Small intestine (tissue), 7 donors: ENCODE results near the gene ADGRF3. TPM values are rescaled to one million over a fixed set of nuclear protein-coding genes. Genes with fewer than 3 reads are reported as not detected.

Experiments
- DNase-seq, 2 donors: peaks; one replicate each; pipeline versions ENCODE4 v3.0.0 to v3.0.0-alpha.2; 2013
- FAIRE-seq: peaks from 2 replicates; lab custom pipeline; 2012; peaks lifted over from hg19 to GRCh38; lab: Jason Lieb, UNC
- H3K27ac ChIP-seq, 3 donors: one replicate each; pipeline ENCODE4 v1.5.1; 2013; ENCODE audit warnings: low read length in 2 of 3, mild to moderate bottlenecking in 2 of 3, control low read depth in 1 of 3, inconsistent platforms in 1 of 3, low read depth in 1 of 3, moderate library complexity in 1 of 3
- H3K27me3 ChIP-seq, 3 donors: one replicate each; pipeline ENCODE4 v1.6.1; 2013; ENCODE audit warnings: low read length in 3 of 3, inconsistent platforms in 1 of 3; ENCODE audit not compliant: control insufficient read depth in 3 of 3, insufficient read depth in 3 of 3
- H3K36me3 ChIP-seq, 3 donors: one replicate each; pipeline ENCODE4 v1.6.1; 2013; ENCODE audit warnings: low read length in 3 of 3, inconsistent platforms in 1 of 3, low read depth in 1 of 3, mild to moderate bottlenecking in 1 of 3, moderate library complexity in 1 of 3; ENCODE audit not compliant: control insufficient read depth in 3 of 3, insufficient read depth in 2 of 3
- H3K4me1 ChIP-seq, 3 donors: one replicate each; pipeline ENCODE4 v1.6.1; 2013; ENCODE audit warnings: low read length in 2 of 3, inconsistent platforms in 1 of 3, low read depth in 1 of 3, mild to moderate bottlenecking in 1 of 3, moderate library complexity in 1 of 3; ENCODE audit not compliant: control insufficient read depth in 3 of 3, insufficient read depth in 2 of 3
- H3K4me3 ChIP-seq, 3 donors: one replicate each; pipeline ENCODE4 v1.5.1; 2013; ENCODE audit warnings: low read length in 3 of 3, control low read depth in 1 of 3, inconsistent platforms in 1 of 3, low read depth in 1 of 3, mild to moderate bottlenecking in 1 of 3, moderate library complexity in 1 of 3
- H3K9me3 ChIP-seq, 2 donors: one replicate each; pipeline ENCODE4 v1.6.1; 2013; ENCODE audit warnings: low read depth in 1 of 2, low read length in 1 of 2; ENCODE audit not compliant: control insufficient read depth in 2 of 2, insufficient read depth in 1 of 2
- WGBS, 3 donors: extraction: QIAGEN DNeasy Blood & Tissue Kit; methylation state at CpG; one replicate each; pipeline ENCODE4 v1.1.7; 2013; 5-methylcytosine and 5-hydroxymethylcytosine counted together
- polyA plus RNA-seq, 4 donors: library from polyadenylated mRNA; stranded (reverse) in 3 of 4; unstranded in 1 of 4; fragments of 200-250 nt in 3 of 4; fragments of 120-200 nt in 1 of 4; gene quantifications; one replicate each; pipeline versions ENCODE4 v1.2.1 to v1.2.3, GENCODE V29; 2013
- donor health status: healthy with polysubstance abuse.
- donor health status: control.
- donor health status: control.
- donor health status: Bipolar disorder and iron deficiency.
- donor health status: healthy.

ADGRF3 gene
- polyA plus RNA-seq, 4 donors: 0.09 to 1.2 TPM; not detected in 2

GRCh38 chr2:26345545-26346453 lies 790 bp downstream of the ADGRF3 start, which contains the start of gene SELENOI:
Gene SELENOI (plus strand): TSS chr2:26346143. CDS start chr2:26346233, 90 bp downstream.
- H3K4me3 ChIP-seq: peak within 1 kb of the TSS; percentile 71 to 96 (median 87)
- FAIRE-seq: no peak

GRCh38 chr2:26345283-26345544 lies 1.4 kb downstream of the ADGRF3 start:
- H3K4me1 ChIP-seq: peaks cover 2 to 11% (median 8%) of the 10 kb centered on the region in 3 donors
- WGBS, 3 donors: 0 to 1% (median 1%) methylated on average over 9 of the region's 9 CpGs
- peak overlapping the region; percentile 71 to 96 (median 96) for H3K27ac ChIP-seq
- FAIRE-seq (no peak), DNase-seq (no peak)
- H3K4me3 ChIP-seq: peak overlapping the region; percentile 71 to 96 (median 87)
- peaks cover 0 to under 1% (median 0%) of the 10 kb centered on the region in 3 donors for H3K36me3 ChIP-seq
- no peaks in the 10 kb centered on the region for H3K9me3 ChIP-seq
- no peaks in the 10 kb centered on the region for H3K27me3 ChIP-seq

More at GRCh38 chr2:26345545-26346453, 790 bp downstream of the ADGRF3 start, which contains the start of gene SELENOI:
- H3K4me1 ChIP-seq: peaks cover 2 to 11% (median 8%) of the 10 kb centered on the region in 3 donors
- no peaks in the 10 kb centered on the region for H3K9me3 ChIP-seq
- no peaks in the 10 kb centered on the region for H3K27me3 ChIP-seq
- peak within 1 kb of the TSS; percentile 92 to 96 (median 96) for H3K27ac ChIP-seq
- peaks cover 0 to 4% (median 0%) of the 10 kb centered on the region in 3 donors for H3K36me3 ChIP-seq
- peak; percentile 100 for DNase-seq
- WGBS, 3 donors: 0 to 1% (median 0%) methylated on average over 70 to 80 of the region's 80 CpGs

GRCh38 chr2:26344581-26345282 lies 1.9 kb downstream of the ADGRF3 start:
- Histone ChIP-seq H3K9me3 (no peaks in the 10 kb centered on the region), H3K4me3 (peak overlapping the region; percentile 71 to 96 (median 87)), H3K27me3 (no peaks in the 10 kb centered on the region), H3K27ac (peak overlapping the region; percentile 71 to 96 (median 96)), H3K4me1 (peaks cover 1 to 11% (median 8%) of the 10 kb centered on the region in 3 donors), H3K36me3 (no peaks in the 10 kb centered on the region)
- DNase-seq: peak; percentile 75 to 83
- 25 to 40% (median 33%) methylated on average over 17 of the region's 17 CpGs for WGBS, 3 donors
- FAIRE-seq: no peak

GRCh38 chr2:26340831-26341230 lies 5.8 kb downstream of the ADGRF3 start:
- Histone ChIP-seq H3K4me1 (peaks cover 0 to 5% (median 4%) of the 10 kb centered on the region in 3 donors), H3K9me3 (no peaks in the 10 kb centered on the region), H3K36me3 (no peaks in the 10 kb centered on the region), H3K4me3 (no peak overlapping the region), H3K27ac (no peak overlapping the region), H3K27me3 (no peaks in the 10 kb centered on the region)
- WGBS, 3 donors: 55 to 76% (median 60%) methylated on average over 3 of the region's 3 CpGs
- FAIRE-seq (no peak), DNase-seq (no peak)

- Histone ChIP-seq H3K36me3 (no peaks in the 10 kb centered on the region), H3K27me3 (peaks cover 0 to 2% (median 0%) of the 10 kb centered on the region in 3 donors), H3K9me3 (no peaks in the 10 kb centered on the region), H3K4me1 (no peaks in the 10 kb centered on the region), H3K4me3 (no peak overlapping the region), H3K27ac (no peak overlapping the region)
- FAIRE-seq: no peak
- WGBS, 3 donors: 93 to 95% (median 93%) methylated on average over 2 of the region's 2 CpGs
- no peak for DNase-seq
These were observed 9.3 kb downstream of the ADGRF3 start for GRCh38 chr2:26337298-26337697.

GRCh38 chr2:26336719-26337118 lies 9.9 kb downstream of the ADGRF3 start:
- whole genome bisulfite sequencing, 3 donors: 87 to 95% (median 91%) methylated on average over 2 of the region's 2 CpGs
- Histone ChIP-seq H3K36me3 (no peaks in the 10 kb centered on the region), H3K4me3 (no peak overlapping the region), H3K27me3 (peaks cover 0 to 2% (median 0%) of the 10 kb centered on the region in 3 donors), H3K4me1 (no peaks in the 10 kb centered on the region), H3K27ac (no peak overlapping the region), H3K9me3 (no peaks in the 10 kb centered on the region)
- no peak for DNase-seq
- FAIRE-seq: no peak

- no peaks in the 10 kb centered on the region for H3K9me3 ChIP-seq
- DNase-seq (no peak), FAIRE-seq (no peak)
- WGBS, 3 donors: 70 to 84% (median 79%) methylated on average over 3 of the region's 3 CpGs
- peaks cover 0 to 2% (median 0%) of the 10 kb centered on the region in 3 donors for H3K27me3 ChIP-seq
- H3K4me1 ChIP-seq: no peaks in the 10 kb centered on the region
- H3K36me3 ChIP-seq: no peaks in the 10 kb centered on the region
- H3K4me3 ChIP-seq: no peak overlapping the region
- H3K27ac ChIP-seq: no peak overlapping the region
These were observed 11.4 kb downstream of the ADGRF3 start for GRCh38 chr2:26335231-26335630.

GRCh38 chr2:26333293-26333692 lies 13.3 kb downstream of the ADGRF3 start:
- no peak for FAIRE-seq
- Histone ChIP-seq H3K9me3 (no peaks in the 10 kb centered on the region), H3K4me1 (no peaks in the 10 kb centered on the region), H3K36me3 (no peaks in the 10 kb centered on the region), H3K27me3 (peaks cover 0 to 2% (median 0%) of the 10 kb centered on the region in 3 donors), H3K27ac (no peak overlapping the region), H3K4me3 (no peak overlapping the region)
- 8 to 29% (median 23%) methylated on average over 2 of the region's 2 CpGs for WGBS, 3 donors
- DNase-seq: peak; percentile 43 to 72
